ENCODE data around the gene PTPRN2. TPM values are rescaled to one million over a fixed set of nuclear protein-coding genes. Genes with fewer than 3 reads are reported as not detected.

PTPRN2 gene
- total and polyA plus RNA-seq, 2 donors (not counting 3 experiments of a cell fraction or from before 2014, with no cell fraction given): 0.62 to 0.88 TPM

DNA sequence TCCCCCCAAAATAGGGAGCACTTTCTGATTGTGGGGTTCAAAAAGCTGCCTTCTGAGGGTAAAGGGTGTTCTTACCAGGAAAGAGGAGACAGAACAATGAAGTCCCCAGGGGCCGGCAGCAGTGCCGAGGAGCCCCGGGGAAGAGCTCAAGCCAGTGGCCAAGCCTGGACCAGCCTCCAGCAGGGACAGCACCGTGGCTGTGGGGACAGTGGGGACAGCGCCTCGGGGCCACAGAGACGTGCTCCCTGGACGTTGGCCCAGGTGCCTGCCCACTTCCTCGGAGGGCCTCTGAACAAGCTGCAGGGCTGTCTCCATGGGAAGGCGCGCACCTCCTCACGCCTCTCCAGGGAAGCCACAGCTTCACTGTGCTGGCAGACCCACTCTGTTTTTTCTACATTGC, 312.6 kb downstream of the PTPRN2 start:
- Histone ChIP-seq H3K4me1 (ENCODE audit: control insufficient read depth, extremely low read depth, insufficient read depth, low read length) (no peaks in the 10 kb centered on the region), H3K9ac (replicated peaks; ENCODE audit: extremely low read depth, insufficient read depth, low read length) (no peak overlapping the region), H3K36me3 (ENCODE audit: control insufficient read depth in 2 of 2, extremely low read depth in 1 of 2, insufficient read depth in 2 of 2, low read length in 2 of 2) (no peaks in the 10 kb centered on the region), H3K9me1 (replicated peaks; ENCODE audit: control insufficient read depth, extremely low read depth, insufficient read depth, low read length) (no peaks in the 10 kb centered on the region), H4K20me1 (replicated peaks; ENCODE audit: control insufficient read depth, extremely low read depth, insufficient read depth, low read length) (no peaks in the 10 kb centered on the region), H3K4me2 (ENCODE audit: insufficient read depth, low read length) (no peak overlapping the region), H3K79me2 (ENCODE audit: control insufficient read depth, insufficient read depth, low read length) (no peaks in the 10 kb centered on the region), H3K27me3 (ENCODE audit: control insufficient read depth in 2 of 2, insufficient read depth in 2 of 2, low read length in 2 of 2) (no peaks in the 10 kb centered on the region), H3K4me3 (replicated peaks in 1 of 3; ENCODE audit: insufficient read depth in 1 of 3, low read depth in 1 of 3, low read length in 3 of 3) (no peak overlapping the region), H3K27ac (ENCODE audit: insufficient read depth, low read depth, low read length) (no peak overlapping the region), H3K9me3 (replicated peaks; ENCODE audit: control insufficient read depth, insufficient read depth, low read length) (peaks cover 9% of the 10 kb centered on the region), H2AFZ (ENCODE audit: low read depth, low read length) (no peak overlapping the region)
- FAIRE-seq: no peak
- intact Hi-C loops (cut with micrococcal nuclease) (no loop called here), dilution Hi-C loops (cut with MboI; ENCODE audit: extremely low pct_ligation_motif_present, low sequenced_read_pairs) (no loop called here)
- BruUV-seq (replicated peaks): no TSS peak
- POLR2A ChIA-PET: no interaction called here
- TF ChIP-seq POLR2A (IDR thresholded peaks at IDR 0.05; ENCODE audit: low read depth, low read length): no peak
- no peak for TF ChIP-seq MYC (IDR thresholded peaks at IDR 0.05; ENCODE audit: low read depth, low read length)
- TF ChIP-seq, protein P1, sequence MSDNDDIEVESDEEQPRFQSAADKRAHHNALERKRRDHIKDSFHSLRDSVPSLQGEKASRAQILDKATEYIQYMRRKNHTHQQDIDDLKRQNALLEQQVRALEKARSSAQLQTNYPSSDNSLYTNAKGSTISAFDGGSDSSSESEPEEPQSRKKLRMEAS (IDR thresholded peaks at IDR 0.05; ENCODE audit: insufficient read depth, insufficient read length): no peak
- TF ChIP-seq GATA2 (IDR thresholded peaks at IDR 0.05; ENCODE audit: insufficient read depth, insufficient read length, low read depth, low read length): no peak
- no peak for TF ChIP-seq EZH2 (IDR thresholded peaks at IDR 0.05; ENCODE audit: borderline replicate concordance, low read depth, low read length, severe bottlenecking)
- TF ChIP-seq, protein P2, sequence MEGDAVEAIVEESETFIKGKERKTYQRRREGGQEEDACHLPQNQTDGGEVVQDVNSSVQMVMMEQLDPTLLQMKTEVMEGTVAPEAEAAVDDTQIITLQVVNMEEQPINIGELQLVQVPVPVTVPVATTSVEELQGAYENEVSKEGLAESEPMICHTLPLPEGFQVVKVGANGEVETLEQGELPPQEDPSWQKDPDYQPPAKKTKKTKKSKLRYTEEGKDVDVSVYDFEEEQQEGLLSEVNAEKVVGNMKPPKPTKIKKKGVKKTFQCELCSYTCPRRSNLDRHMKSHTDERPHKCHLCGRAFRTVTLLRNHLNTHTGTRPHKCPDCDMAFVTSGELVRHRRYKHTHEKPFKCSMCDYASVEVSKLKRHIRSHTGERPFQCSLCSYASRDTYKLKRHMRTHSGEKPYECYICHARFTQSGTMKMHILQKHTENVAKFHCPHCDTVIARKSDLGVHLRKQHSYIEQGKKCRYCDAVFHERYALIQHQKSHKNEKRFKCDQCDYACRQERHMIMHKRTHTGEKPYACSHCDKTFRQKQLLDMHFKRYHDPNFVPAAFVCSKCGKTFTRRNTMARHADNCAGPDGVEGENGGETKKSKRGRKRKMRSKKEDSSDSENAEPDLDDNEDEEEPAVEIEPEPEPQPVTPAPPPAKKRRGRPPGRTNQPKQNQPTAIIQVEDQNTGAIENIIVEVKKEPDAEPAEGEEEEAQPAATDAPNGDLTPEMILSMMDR (IDR thresholded peaks at IDR 0.05; ENCODE audit: extremely low read depth in 1 of 2, insufficient read depth in 1 of 2, low read depth in 1 of 2, low read length in 2 of 2): no peak
- TF ChIP-seq POLR2AphosphoS5 (IDR thresholded peaks at IDR 0.05; ENCODE audit: insufficient read depth, low read depth, low read length): no peak
- TF ChIP-seq JUN (IDR thresholded peaks at IDR 0.05; ENCODE audit: borderline replicate concordance, insufficient read depth, insufficient read length, low read depth): no peak
- TF ChIP-seq FOS (IDR thresholded peaks at IDR 0.05; ENCODE audit: borderline replicate concordance, insufficient read depth, low read length): no peak
- CTCF ChIA-PET: no interaction called here
- DNase-seq (ENCODE audit: low read depth, low spot score): no peak

Measured in endothelial cell of umbilical vein (primary cell).